AG09309 (cell line): ENCODE measurements around the gene ADAMTS17.
"Not testable (repeated sequence)": the region's sequence is repeated elsewhere in the genome, so short reads cannot be mapped to it uniquely, and the experiment has no call there.

Experiments used
- DNase-seq: peaks from one replicate; pipeline ENCODE4 v3.0.0-alpha.2; 2010; ENCODE audit warnings: low read depth
- H3K4me3 ChIP-seq: 2 replicates; pipeline ENCODE4 v1.5.1; 2011; ENCODE audit warnings: mild to moderate bottlenecking, low read depth, low read length, moderate library complexity; ENCODE audit not compliant: control insufficient read depth
- CTCF ChIP-seq: IDR thresholded peaks from 2 replicates; pipeline ENCODE4 v1.5.1; 2011; ENCODE audit warnings: mild to moderate bottlenecking, low read depth, low read length, inconsistent platforms; ENCODE audit not compliant: insufficient read depth, control insufficient read depth; ENCODE audit errors: missing control alignments

The ADAMTS17 gene

GRCh38 chr15:100095541-100096247, 246.1 kb downstream of the ADAMTS17 start:
- TF ChIP-seq CTCF: no peak
- no peak for DNase-seq
- no peak overlapping the region for H3K4me3 ChIP-seq

- no peak for DNase-seq
- no peak for TF ChIP-seq CTCF
- no peak overlapping the region for H3K4me3 ChIP-seq
These were observed 247.7 kb downstream of the ADAMTS17 start for GRCh38 chr15:100094127-100094510.

DNA sequence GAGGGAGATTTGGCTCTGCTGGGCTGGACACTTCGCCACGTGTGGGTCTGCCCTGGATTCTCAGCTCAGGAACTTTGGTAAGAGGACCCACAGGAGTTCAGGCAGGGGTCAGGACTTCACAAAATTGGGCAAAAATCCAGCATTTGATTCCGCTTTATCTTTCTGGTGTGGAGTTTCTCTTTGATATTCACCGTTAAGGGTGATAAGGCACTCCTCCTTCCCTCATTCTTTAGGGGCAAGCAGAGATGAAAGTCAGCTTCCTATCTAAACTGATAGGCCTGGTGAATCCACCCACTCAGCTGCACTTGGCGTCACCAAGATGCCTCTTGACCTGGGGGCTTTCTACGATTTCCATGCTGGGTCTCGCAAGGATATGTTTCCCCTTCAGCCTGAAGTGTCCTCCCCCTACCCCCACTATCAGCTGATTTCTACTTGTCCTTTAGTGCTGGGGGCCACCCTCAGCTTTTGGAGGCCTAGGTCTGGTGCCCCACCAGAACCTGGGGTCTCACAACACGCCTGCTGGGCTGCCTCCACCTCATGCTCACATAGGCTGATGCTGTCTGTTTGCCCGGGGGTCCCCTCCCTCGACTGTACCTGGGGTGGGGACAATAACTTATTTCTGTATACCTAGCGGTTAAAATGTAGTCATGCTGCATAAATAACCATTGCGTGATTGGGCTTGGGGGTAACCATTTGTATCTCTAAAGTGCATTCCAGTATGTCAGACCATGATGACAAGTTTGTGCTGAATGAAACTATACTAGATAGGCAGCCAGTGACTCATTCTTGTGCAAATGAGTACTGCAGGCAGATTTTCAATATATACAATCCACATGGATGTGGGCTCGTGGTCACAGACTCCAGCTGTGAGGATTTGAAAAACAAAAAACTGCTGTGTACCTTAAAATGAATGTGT, 248.3 kb downstream of the ADAMTS17 start:
- no peak overlapping the region for H3K4me3 ChIP-seq
- no peak for DNase-seq
- no peak for TF ChIP-seq CTCF

- TF ChIP-seq CTCF: no peak
- H3K4me3 ChIP-seq: no peak overlapping the region
- no peak for DNase-seq
These were observed 249.7 kb downstream of the ADAMTS17 start for GRCh38 chr15:100092034-100092433.

DNA sequence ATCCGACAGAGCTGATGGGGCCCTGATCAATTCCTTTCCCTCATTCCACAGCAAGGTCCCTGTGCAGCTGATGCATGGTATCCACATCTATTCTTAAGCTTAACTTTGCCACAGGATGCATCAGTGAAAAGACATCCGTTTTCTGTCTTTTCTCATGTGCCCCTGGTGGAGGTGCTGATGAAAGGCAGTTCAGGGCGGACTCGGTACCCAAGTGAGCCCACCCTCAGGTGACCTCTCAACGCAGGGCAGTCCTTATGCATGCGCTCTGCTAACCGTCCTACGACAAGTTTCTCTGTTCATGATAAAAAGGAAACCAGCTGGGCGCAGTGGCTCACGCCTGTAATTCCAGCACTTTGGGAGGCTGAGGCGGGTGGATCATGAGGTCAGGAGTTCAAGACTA, 251.4 kb downstream of the ADAMTS17 start:
- no peak for TF ChIP-seq CTCF
- no peak overlapping the region for H3K4me3 ChIP-seq
- DNase-seq: no peak

- not testable (repeated sequence) for H3K4me3 ChIP-seq, DNase-seq
These were observed 257.5 kb downstream of the ADAMTS17 start for GRCh38 chr15:100084042-100084821.
